Myocyte (in vitro differentiated cells): ENCODE data around the gene ABCA3. TPM values are rescaled to one million over a fixed set of nuclear protein-coding genes. Genes with fewer than 3 reads are reported as not detected.

ENCODE experiments used
- DNase-seq: peaks from one replicate; pipeline ENCODE4 v3.0.0-alpha.2; 2012; ENCODE audit warnings: low read depth
- total RNA-seq: library from RNA; depleted of rRNA; stranded (reverse); fragments of >200 nt; gene quantifications from 2 replicates; pipeline ENCODE4 v1.2.3, GENCODE V29; 2014

Gene ABCA3
- total RNA-seq, 1 donor from 2014 or later: 7.0 TPM

DNA sequence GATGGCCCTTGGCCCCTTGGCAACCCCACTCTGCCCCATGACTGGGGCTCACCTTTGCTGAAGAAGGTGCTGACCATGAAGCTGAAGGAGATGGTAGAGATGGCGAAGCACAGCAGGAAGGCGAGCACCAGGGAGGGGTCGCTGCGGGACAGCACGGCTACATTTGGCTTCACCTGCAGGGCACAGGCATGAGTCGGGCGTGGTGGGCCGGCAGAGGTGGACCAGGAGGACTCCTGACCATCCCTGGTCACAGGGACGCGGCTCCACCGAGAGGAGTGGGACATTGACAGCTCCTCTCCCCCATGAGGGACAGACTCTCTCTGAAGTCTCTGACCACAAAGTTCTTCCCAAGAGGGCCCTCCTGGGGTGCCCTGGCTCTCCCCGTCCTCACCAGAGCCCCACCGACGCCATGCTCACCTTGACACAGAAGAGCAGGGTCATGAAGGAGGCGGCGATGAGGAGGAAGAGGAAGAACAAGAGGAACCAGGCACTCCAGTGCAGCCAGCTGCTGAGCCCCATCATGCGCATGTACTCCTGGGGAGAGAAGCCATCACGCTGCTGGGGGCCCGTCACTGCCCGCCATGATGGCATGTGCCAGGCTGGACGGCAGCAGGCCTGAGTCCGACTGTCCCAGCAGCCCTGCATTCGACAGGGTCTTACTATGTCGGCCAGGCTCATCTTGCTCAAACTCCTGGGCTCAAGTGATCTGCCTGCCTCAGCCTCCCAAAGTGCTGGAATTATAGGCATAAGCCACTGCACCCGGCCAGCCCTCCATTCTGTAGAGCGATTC, 23.1 kb downstream of the ABCA3 start:
- no peak for DNase-seq

DNA sequence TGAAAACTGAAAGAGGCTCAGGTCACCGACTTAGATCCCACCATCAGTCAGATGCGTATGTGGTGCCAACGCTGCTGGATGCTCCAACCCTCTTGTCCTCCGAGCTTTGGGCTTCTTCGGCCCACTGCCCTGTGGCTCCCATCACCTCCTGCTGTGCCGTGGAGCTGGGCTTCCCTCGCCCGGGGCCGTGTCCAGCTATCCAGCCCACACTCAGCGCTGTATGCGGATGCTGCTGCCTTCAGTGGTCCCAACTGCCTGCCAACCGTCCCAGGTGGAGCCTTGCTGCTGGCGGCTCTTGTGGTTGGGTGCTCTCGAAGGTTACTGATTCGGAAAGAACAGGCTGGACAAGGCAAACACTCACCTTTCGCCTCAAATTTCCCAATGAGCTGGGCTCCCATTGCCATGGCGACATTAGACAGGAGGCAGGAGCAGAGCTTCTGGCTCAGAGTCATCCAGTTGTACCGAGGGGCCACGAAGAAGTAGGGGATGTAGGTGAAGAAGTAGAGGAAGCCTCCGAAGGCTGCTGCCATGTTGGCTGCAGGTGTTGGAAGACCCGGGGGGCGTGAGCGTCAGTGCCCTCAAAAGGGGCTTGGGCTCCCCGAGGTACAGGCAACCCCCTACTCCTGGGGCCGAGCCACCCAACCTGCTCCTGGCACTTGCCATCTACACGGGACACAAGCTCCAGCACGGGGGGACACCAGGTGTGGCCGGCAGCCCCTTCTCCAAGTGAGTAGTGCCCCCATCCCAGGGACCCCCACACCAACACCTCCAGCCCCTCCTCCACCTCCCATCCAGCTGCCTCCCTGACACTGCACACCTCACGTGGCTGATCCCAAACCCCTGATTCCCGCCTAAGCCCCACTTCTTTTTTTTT, 32.2 kb downstream of the ABCA3 start:
- DNase-seq: no peak

DNA sequence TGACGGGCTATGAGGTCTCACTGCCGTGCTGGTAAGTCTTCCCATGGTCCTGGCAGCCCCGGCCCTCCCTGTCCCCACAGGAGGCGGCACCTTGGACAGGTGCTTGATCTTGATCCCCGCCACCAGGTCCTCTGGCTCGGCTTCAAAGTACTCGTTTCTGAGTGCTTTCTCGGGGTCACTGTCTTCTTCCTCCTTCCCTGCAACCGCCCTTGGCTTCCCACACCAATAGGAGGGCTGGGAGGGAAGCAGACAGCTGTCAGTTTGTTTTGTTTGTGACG, 40.7 kb downstream of the ABCA3 start:
- DNase-seq: no peak

DNA sequence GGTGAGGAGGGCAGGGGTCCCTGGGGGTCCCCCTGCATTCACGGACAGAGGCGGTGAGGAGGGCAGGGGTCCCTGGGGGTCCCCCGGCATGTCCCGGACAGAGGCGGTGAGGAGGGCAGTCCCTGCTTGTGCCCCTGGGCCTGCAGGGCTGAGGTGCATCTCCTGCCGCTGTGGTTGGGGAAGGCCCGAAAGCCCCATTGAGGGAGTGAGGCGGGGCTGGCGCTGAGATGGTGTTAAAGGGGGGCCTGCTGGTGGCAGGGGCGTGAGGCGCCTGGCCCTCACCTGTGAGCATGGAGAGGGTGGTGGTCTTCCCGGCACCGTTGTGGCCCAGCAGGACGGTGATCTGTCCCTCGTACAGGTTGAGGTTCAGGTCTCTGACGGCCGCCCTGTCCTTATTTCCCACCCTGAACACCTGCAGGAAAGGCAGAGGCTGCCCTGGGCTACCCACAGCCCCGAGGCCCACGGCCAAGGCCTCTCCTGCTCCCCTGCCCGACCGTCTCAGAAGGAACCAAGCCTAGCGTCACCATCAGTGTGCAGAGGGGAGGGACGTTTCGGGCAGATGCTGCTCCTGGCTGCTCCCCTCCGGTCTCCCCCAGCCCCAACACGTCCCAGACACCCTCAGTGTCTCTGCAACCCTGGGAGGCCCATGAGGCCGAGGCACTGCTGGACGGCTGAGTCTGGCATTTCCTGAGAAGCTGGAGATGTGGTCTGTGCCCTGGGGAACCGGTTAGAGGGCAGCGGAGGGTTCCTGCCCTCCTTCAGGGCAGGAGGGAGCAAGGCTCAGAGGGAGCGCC, 41.2 kb downstream of the ABCA3 start:
- no peak for DNase-seq

DNA sequence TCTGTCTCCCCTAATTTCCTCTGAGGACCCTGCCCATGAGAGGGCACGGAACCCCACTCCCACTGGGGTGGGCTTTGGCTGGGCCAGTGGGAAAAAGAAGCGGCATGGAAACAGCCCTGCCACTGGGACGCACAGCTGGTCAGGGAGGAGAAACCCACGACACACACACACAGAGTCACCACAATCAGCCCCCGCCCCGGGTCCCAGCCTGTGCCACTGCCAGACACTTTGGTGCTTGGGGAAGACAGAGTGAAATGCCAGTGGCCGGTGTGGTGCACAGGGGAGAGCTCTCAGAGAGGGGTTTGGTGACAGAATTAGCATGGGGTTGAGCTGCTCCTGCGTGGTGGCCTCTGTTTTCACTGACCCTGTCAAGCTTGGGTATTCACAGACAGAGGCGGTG, 41.9 kb downstream of the ABCA3 start:
- DNase-seq: no peak

DNA sequence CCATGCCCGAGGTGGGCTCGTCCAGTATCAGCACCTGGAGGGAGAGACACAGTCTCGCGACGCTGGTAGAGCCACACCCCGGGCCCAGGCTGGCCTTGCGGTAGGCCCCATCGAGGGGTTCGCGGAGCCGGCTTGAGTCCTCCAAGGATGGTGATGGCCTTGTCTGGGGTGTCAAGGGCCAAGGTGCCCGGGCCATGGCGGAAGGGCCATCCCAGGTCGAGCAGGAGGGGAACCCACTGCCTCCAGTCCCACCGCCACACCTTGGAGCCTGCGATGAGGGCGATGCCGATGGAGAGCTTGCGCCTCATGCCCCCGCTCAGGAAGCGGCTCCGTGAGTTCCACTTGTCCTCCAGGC, 43.0 kb downstream of the ABCA3 start:
- no peak for DNase-seq

DNA sequence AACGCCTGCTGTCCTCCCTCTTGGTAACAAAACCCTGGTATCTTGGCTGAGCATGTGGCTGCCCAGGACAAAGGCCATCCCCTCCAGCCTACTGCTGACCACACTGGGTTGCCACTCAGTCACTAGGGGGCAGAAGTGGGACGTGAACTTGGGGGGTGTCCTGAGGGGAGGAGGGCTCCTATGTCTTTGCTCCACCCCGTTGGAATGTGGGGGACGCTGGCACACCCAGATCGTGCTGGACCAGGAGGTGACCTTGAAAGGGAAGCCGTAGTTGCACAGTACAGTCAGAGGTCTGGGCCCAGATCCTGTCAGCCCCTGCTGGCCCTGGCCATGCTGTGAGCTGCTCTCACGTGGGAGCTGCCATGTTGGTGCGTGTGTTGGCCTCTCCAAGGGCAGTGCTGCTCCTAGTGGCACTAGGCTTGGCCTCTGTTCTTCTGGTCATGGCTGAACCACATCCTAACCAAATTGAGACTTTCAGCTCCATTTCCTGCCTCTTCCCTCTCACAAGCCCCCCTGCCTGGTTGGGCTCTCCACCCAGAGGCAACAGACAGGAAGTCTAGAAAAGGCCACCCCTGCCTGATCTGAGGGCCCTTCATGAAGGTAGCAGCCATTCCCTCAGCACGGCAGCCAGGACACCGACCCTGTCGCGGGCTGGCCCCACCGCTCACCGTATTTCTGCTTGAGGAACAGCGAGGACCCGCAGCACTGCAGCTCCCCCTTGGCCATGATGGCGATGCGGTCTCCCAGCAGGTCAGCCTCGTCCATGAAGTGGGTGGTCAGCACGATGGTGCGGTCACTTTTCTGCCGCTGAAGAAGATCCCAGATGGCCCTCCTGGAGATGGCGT, 43.6 kb downstream of the ABCA3 start:
- peak; percentile 62 for DNase-seq

DNA sequence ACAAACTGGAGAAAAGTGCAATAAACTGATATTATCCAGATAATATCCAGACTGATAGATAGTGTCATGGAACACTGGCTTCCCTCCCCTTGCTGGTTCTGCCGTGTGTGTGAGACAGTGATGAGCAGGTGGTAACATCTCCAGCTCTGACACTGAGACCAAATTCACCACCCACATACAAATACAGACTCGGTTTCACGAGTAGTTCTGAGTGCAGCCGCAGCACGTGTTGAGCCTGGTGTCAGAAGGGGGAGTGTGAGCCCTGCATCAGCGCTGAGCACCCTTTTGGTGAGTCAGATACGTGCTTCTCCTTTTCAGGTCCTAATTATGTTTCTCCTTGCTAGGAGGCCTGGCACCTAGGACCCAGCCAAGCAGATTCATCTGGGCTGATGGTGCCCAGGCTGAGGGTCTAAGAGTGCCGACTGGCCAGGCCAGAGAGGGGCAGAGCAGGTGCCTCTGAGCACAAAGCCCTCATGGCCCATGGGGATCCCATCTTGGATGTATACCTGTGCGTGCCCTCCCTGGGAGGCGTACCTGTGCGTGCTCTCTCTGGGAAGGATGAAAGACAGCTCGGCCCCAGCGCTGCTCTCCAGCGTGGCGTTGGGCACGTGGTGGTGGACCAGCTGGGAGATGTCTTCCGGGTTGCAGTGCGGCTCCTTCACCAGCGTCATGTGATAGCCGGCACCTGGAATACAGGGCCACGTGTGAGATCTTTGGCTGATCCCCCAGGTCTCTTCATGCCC, 45.3 kb downstream of the ABCA3 start:
- no peak for DNase-seq

DNA sequence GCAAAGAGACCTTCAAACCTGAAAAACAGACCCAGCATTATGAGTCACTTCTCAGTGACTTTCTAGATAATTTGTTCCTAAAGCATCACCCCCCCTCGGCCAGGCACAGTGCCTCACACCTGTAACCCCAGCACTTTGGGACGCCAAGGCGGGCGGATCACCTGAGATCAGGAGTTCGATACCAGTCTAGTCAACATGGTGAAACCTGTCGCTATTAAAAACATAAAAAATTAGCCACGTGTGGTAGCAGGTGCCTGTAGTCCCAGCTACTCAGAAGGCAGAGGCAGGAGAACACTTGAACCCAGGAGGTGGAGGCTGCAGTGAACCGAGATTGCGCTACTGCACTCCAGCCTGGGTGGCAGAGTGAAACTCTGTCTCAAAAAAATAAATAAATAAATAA, 48.3 kb downstream of the ABCA3 start:
- no peak for DNase-seq

DNA sequence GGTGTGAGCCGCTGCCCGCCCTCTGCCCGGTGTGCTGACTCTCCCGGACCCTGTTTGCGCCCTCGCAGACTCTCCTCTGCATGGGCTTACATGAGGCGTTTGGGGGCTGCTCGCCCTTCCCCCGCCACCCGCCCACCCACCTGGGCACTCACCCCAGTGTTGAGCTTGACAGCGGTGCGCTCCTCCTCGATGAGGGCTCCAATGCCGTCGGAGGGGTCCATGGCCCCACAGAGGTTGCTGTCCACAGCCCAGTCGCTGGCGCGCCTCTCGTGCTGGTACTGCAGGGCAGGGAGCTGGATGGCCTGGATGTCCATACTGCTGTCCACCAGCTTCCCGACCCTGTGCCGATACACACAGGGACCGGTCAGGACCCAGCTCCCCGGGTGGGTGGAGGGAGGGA, 51.2 kb downstream of the ABCA3 start:
- DNase-seq: no peak

DNA sequence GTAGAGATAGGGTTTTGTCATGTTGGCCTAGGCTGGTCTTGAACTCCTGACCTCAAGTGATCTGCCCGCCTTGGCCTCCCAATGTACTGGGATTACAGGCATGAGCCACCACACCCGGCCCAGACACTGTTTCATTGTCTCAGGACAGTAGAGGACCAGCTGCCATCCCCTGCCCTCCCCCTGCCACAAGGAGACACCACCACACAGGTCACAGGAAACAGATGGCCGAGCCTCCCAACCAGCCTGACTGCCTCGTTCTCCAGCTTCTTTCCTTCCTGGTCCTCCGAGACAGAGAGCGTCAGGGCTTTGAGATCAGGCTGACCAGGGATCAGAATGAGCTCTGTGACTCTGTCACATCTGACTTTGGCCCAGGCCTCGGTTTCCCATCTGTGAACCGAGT, 51.8 kb downstream of the ABCA3 start:
- DNase-seq: no peak

DNA sequence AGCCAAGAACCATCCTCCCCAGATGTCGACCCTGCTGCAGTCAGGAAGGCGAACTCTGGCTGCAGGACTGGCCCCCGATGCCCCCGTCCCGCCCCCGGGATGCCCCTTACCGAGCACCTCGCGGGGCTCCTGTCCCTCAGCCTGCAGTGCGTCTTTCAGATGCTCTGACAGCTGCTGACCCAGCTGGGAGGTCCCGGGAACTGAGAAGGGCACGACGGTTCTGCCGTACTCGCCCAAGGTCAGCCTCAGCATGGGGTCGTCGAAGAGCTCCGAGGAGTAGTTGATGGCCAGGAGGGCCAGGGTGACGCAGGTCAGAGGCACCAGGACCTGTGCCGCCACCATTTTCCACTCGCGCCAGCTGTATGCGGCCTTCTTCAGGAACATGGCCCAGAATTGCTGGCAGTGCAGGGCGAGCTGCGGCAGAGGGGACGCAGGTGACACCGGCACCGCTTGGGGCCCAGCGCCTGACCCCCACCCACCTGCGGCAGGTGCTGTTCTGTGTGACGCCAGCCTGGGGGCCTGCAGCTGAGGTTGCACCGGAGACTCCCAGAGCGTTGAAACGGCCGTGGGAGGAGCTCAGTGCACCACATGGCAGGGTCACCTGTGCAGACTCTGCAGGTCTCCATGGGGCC, 52.5 kb downstream of the ABCA3 start:
- no peak for DNase-seq

DNA sequence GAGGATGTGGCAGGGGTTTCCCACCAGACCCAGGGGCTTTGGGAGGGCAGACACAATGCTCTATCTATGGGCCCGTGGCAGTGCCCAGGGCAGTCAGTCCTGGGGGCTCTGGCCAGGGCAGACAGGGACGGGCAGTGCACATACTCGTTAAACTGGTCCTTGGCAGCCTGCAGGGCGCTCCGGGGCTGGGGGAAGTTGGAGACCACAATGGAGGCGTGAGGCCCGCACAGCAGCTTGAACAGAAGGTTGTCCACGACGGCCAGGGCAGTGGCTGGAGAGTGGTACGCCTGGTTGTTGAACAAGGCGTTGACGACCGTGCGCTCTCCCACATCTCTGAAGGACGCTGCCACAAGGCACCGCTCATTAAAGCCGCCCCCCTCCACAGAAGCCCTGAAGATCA, 54.0 kb downstream of the ABCA3 start:
- DNase-seq: no peak

DNA sequence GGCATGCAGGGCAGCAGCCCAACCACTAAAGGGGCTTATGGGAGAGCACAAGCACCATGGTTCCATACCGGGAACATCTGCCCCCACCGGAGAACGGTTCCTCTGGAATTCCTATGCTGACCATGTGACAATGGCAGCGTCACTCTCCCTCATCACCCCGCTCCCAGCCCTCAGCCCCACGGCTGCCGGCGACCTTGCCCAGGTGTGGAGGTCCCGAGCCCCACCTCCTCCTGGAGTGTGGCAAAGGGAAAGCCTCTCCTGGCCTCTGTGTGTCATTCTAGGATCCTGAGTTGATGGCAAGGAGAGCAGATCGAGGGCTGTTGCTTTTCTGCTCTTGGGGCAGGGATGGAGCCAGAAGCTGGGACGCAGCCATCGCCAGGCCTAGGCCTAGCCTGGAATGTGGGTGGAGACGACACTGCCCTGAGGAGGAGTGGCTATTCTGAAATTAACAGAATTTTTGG, 54.8 kb downstream of the ABCA3 start:
- no peak for DNase-seq

DNA sequence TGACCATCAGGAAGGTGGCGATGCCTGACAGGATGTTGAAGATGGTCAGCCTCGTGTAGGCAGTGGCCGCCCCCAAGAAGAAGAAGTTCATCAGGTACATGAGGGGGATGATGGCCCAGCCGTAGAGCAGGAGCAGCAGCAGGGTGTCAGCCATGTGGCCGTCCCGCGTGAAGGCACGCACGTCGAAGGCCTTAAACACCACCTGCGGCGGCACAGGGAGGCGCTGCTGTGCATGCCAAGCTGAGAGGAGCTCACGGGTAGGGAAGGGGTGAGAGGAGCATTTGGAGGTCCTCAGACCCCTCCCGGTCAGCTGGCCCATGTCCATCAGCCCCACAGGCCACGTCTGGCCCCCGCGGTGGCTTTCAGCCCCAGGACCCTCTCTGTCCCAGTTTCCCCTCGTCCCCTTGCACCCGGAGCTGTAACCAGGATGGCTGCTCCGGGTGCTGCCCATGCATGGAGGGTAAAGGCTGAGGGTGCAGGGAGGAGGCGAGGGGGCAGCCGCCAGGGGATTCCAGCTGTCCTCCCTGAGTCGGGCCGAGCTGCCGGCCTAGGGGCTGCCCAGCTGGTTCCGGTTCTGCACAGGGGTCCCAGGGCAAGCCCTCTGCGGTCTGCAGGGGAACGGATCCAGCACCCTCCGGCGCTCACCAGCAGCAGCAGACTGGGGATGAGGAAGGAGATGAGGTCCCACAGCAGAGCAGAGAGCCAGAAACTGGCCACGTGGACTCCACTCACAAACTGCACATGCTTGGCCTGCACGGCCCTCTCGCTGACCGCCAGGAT, 55.5 kb downstream of the ABCA3 start:
- no peak for DNase-seq

DNA sequence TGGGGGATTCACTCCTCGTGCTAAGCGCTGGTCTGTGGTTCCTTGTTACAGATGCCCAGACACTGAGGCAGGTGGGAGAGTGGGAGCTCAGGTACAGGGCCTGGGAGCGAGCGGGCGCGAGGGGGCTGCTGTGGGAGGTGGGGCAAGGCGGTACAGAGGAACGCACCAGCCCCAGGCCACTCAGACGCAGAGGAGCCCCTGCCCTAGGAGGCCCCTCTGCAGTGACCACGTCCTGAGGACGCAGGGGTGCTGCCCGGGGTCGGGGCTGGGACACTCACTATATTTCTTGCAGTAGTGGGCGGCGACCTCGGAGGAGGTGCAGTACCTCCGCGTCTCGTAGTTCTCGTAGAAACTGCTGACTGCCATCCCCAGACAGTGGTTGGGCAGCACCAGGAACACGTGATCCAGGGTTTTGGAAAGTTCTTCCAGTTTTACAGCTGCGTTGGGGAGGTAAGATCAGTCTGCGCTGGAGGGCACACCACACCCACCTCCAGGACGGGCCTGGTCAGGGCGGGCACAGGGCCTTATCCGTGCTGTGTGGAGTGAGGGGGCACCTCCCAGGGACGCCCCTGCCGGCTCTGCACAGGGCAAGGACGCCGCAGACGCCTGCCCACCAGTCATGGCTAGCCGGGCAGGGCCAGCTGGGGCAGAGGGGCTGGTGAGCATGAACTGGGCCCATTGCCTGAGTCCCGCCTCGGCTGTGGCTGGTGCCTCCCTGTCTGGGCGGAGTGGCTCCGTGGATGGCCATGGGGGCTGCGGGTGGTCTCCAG, 56.3 kb downstream of the ABCA3 start:
- no peak for DNase-seq

DNA sequence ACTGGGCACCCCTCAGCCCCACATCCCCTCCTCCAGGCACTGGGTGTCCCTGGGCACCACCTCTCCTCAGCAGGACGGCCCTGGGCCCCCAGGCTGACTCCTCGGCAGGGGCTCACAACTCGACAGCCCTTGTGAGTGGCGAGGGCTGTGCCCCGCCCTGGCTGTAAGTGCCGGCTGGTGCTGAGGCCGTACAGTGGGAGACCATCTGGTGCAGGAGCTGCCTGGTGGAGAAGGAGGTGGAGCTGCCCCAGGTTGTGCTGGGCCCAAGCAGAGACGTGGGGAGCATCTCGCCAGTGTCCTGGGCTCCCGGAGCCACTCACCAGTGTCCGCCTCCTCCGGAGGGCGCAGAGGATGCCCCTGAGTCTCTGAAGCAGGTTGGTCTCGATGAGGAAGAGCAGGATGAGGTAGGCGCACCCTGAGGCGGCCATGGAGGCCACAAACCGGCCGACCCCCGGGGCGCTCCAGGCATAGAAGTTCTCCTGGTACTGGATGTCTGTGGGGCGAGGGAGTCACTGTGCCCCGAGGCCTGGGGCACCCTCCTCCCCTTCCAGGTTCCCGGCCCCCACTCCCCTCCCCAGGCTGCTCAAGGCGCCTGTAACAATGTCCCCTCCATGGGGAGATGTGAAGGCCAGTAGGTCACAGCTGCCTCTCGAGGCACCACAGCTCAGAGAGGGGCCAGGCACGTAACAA, 57.5 kb downstream of the ABCA3 start:
- DNase-seq: no peak

DNA sequence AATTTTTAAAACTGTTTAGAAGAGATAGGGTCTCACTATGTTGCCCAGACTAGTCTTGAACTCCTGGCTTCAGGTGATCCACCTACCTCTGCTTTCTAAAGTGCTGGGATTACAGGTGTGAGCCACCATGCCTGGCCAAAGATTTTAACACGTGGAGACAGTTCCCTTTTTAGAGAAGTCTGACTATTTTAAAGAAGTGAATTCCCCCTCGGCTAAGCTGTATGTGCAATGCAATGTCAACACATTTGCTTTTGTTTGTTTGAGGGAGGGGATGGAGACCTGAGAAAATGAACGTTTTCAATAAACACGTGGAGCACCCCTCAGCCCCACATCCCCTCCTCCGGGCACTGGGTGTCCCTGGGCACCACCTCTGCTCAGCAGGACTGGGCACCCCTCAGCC, 58.3 kb downstream of the ABCA3 start:
- no peak for DNase-seq
